ENCODE measurements around the gene PTPRC.

DNA sequence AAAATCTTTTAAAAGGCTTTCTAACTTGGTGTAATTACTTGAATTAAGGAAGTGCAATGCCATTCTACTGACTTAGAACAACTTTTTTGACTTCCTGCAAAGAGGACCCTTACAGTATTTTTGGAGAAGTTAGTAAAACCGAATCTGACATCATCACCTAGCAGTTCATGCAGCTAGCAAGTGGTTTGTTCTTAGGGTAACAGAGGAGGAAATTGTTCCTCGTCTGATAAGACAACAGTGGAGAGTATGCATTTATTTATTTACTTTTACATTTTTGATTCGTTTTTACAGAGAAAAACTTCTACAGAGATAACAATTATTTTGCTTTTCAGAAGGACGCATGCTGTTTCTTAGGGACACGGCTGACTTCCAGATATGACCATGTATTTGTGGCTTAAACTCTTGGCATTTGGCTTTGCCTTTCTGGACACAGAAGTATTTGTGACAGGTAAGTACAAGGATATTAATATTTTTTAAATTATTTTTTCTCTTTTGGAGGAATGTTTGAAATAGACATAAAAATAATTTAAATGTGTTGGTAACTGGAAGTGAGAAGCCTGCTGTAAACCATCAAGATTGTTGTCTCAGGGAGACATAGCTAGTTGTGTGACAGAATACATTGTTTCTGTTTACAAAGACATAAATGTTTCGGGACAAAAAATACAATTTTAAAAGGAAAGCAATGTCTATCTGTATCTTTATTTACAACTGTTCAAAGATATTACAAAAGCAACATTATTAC, at the start of gene PTPRC:
- TF ChIP-seq FOXM1 (IDR thresholded peaks at IDR 0.05; ENCODE audit: borderline replicate concordance) (no peak), NFRKB (IDR thresholded peaks at IDR 0.05) (no peak), SUZ12 (IDR thresholded peaks at IDR 0.05) (no peak), SP1 (IDR thresholded peaks at IDR 0.05) (no peak), ARNT (IDR thresholded peaks at IDR 0.05) (no peak), BHLHE40 (IDR thresholded peaks at IDR 0.05; ENCODE audit: borderline replicate concordance) (no peak), HDGF (IDR thresholded peaks at IDR 0.05; ENCODE audit: borderline replicate concordance) (no peak), L3MBTL2 (conservative IDR thresholded peaks at IDR 0.05) (no peak), ELF4 (IDR thresholded peaks at IDR 0.05) (no peak), FOXK2 (IDR thresholded peaks at IDR 0.05) (no peak), CTBP1 (IDR thresholded peaks at IDR 0.05; ENCODE audit: borderline replicate concordance) (no peak), FOXA1 (IDR thresholded peaks at IDR 0.05) (no peak), TARDBP (IDR thresholded peaks at IDR 0.05) (no peak)
- TF ChIP-seq, protein P1, sequence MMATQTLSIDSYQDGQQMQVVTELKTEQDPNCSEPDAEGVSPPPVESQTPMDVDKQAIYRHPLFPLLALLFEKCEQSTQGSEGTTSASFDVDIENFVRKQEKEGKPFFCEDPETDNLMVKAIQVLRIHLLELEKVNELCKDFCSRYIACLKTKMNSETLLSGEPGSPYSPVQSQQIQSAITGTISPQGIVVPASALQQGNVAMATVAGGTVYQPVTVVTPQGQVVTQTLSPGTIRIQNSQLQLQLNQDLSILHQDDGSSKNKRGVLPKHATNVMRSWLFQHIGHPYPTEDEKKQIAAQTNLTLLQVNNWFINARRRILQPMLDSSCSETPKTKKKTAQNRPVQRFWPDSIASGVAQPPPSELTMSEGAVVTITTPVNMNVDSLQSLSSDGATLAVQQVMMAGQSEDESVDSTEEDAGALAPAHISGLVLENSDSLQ (IDR thresholded peaks at IDR 0.05): no peak

Measured in HEK293T (cell line).